ENCODE measurements around the gene FBRSL1. TPM values are rescaled to one million over a fixed set of nuclear protein-coding genes. Genes with fewer than 3 reads are reported as not detected.

Gene FBRSL1
- total RNA-seq, 1 experiment from 2014 or later, result 130 TPM

DNA sequence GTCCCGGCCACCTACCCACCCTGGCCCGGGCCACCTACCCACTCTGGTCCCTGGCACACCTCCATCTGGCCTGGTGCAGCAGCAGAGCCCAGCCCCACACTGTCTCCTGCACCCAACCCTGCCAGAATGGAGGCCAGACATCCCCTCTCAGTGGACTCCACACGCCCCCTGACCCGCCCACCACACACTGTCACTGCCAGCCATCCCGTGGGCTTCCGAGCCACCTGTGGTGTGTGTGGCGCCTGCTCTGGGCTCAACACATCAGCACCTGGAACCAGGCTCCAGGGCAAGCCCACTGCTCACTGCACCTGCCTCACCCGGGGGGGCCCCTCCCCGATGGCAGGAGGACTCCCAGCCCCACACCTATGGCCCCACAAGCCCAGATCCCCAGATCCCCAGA lies 50.5 kb downstream of the FBRSL1 start:
- ChIA-PET CTCF (no interaction called here), POLR2A (ENCODE audit: low non-redundant PET) (no interaction called here)
- no peak for TF ChIP-seq EZH2 (IDR thresholded peaks at IDR 0.05; ENCODE audit: borderline replicate concordance, low read depth, low read length, poor library complexity, severe bottlenecking)
- Histone ChIP-seq H3K36me3 (ENCODE audit: insufficient read depth, low read length, poor library complexity, severe bottlenecking) (no peaks in the 10 kb centered on the region), H3K4me3 (ENCODE audit: low read depth, low read length, poor library complexity, severe bottlenecking) (no peak overlapping the region), H3K4me1 (ENCODE audit: insufficient read depth, low read length, poor library complexity, severe bottlenecking) (peaks cover 2% of the 10 kb centered on the region), H3K9me3 (ENCODE audit: low read depth, low read length, poor library complexity, severe bottlenecking) (no peaks in the 10 kb centered on the region), H3K27ac (ENCODE audit: low read depth, low read length, poor library complexity, severe bottlenecking) (no peak overlapping the region), H3K27me3 (replicated peaks; ENCODE audit: insufficient read depth, low read depth, low read length, poor library complexity) (no peaks in the 10 kb centered on the region)
- no TSS peak for BruUV-seq (replicated peaks)
- no peak for DNase-seq (ENCODE audit: low spot score)
- intact Hi-C loops (cut with micrococcal nuclease; ENCODE audit: unreplicated experiment), result no loop called here

- no peak overlapping the region for H3K27ac ChIP-seq (ENCODE audit: low read depth, low read length, poor library complexity, severe bottlenecking)
- intact Hi-C loops (cut with micrococcal nuclease; ENCODE audit: unreplicated experiment), result no loop called here
- no peak for TF ChIP-seq EZH2 (IDR thresholded peaks at IDR 0.05; ENCODE audit: borderline replicate concordance, low read depth, low read length, poor library complexity, severe bottlenecking)
- TF ChIP-seq CTCF (conservative IDR thresholded peaks at IDR 0.05; ENCODE audit: low read depth, low read length), result no peak
- POLR2A ChIA-PET (ENCODE audit: low non-redundant PET), result no interaction called here
- no peaks in the 10 kb centered on the region for H3K27me3 ChIP-seq (replicated peaks; ENCODE audit: insufficient read depth, low read depth, low read length, poor library complexity)
- no TSS peak for BruUV-seq (replicated peaks)
- no peak overlapping the region for H3K4me3 ChIP-seq (ENCODE audit: low read depth, low read length, poor library complexity, severe bottlenecking)
- DNase-seq (ENCODE audit: low spot score), result no peak
- H3K9me3 ChIP-seq (ENCODE audit: low read depth, low read length, poor library complexity, severe bottlenecking), result no peaks in the 10 kb centered on the region
- no peaks in the 10 kb centered on the region for H3K36me3 ChIP-seq (ENCODE audit: insufficient read depth, low read length, poor library complexity, severe bottlenecking)
- peaks cover 10% of the 10 kb centered on the region for H3K4me1 ChIP-seq (ENCODE audit: insufficient read depth, low read length, poor library complexity, severe bottlenecking)
- CTCF ChIA-PET, result no interaction called here
Measured at GRCh38 chr12:132541200-132541599, 51.2 kb downstream of the FBRSL1 start.

GRCh38 chr12:132541996-132542395 lies 52.0 kb downstream of the FBRSL1 start:
- no peak for DNase-seq (ENCODE audit: low spot score)

More at GRCh38 chr12:132541996-132542395, 52.0 kb downstream of the FBRSL1 start:
- CTCF ChIA-PET, result no interaction called here
- BruUV-seq (replicated peaks), result no TSS peak
- H3K4me3 ChIP-seq (ENCODE audit: low read depth, low read length, poor library complexity, severe bottlenecking), result no peak overlapping the region
- POLR2A ChIA-PET (ENCODE audit: low non-redundant PET), result no interaction called here
- H3K36me3 ChIP-seq (ENCODE audit: insufficient read depth, low read length, poor library complexity, severe bottlenecking), result no peaks in the 10 kb centered on the region
- H3K27me3 ChIP-seq (replicated peaks; ENCODE audit: insufficient read depth, low read depth, low read length, poor library complexity), result no peaks in the 10 kb centered on the region
- H3K27ac ChIP-seq (ENCODE audit: low read depth, low read length, poor library complexity, severe bottlenecking), result no peak overlapping the region
- peaks cover 17% of the 10 kb centered on the region for H3K4me1 ChIP-seq (ENCODE audit: insufficient read depth, low read length, poor library complexity, severe bottlenecking)
- no peaks in the 10 kb centered on the region for H3K9me3 ChIP-seq (ENCODE audit: low read depth, low read length, poor library complexity, severe bottlenecking)
- TF ChIP-seq EZH2 (IDR thresholded peaks at IDR 0.05; ENCODE audit: borderline replicate concordance, low read depth, low read length, poor library complexity, severe bottlenecking) (no peak), CTCF (conservative IDR thresholded peaks at IDR 0.05; ENCODE audit: low read depth, low read length) (no peak)
- intact Hi-C loops (cut with micrococcal nuclease; ENCODE audit: unreplicated experiment), result no loop called here
